RWPE2 (cell line): Measurements from ENCODE around the gene MAN2B2.

Source experiments
- ATAC-seq: fragments of 200-7000 bp; cut with Tn5 transposase; 3 replicates; pipeline ENCODE4 v1.9.1; 2021; ENCODE audit warnings: low read depth
- DNase-seq: peaks from one replicate; pipeline ENCODE4 v3.0.0-alpha.2; 2020; ENCODE audit warnings: low spot score
- H3K27ac ChIP-seq: fragments of 450-650 bp; 2 replicates; pipeline ENCODE4 v1.5.1; 2017; ENCODE audit warnings: mild to moderate bottlenecking; ENCODE audit not compliant: poor library complexity, severe bottlenecking
- H3K27me3 ChIP-seq: fragments of 250-450 bp; sonication (Bioruptor Pico); 2 replicates; pipeline ENCODE4 v1.5.1; 2021; ENCODE audit warnings: mild to moderate bottlenecking, moderate library complexity; ENCODE audit not compliant: insufficient read depth, poor library complexity, severe bottlenecking
- H3K36me3 ChIP-seq: fragments of 250-450 bp; sonication (Bioruptor Pico); 2 replicates; pipeline ENCODE4 v1.5.1; 2020; ENCODE audit warnings: low read depth, mild to moderate bottlenecking, moderate library complexity
- H3K4me1 ChIP-seq: fragments of 250-450 bp; sonication (Bioruptor Pico); 2 replicates; pipeline ENCODE4 v1.5.1; 2021; ENCODE audit warnings: mild to moderate bottlenecking, moderate library complexity; ENCODE audit not compliant: insufficient read depth, poor library complexity, severe bottlenecking
- H3K4me3 ChIP-seq: fragments of 250-450 bp; sonication (Bioruptor Pico); 2 replicates; pipeline ENCODE4 v1.5.1; 2021; ENCODE audit warnings: mild to moderate bottlenecking, moderate library complexity; ENCODE audit not compliant: severe bottlenecking
- H3K9me3 ChIP-seq: fragments of 250-450 bp; sonication (Bioruptor Pico); 2 replicates; pipeline ENCODE4 v1.5.1; 2021; ENCODE audit warnings: mild to moderate bottlenecking, moderate library complexity; ENCODE audit not compliant: severe bottlenecking
- CTCF ChIP-seq: fragments of 450-650 bp; IDR thresholded peaks from one replicate; pipeline ENCODE4 v1.5.1; 2017; ENCODE audit warnings: mild to moderate bottlenecking, moderate library complexity; ENCODE audit not compliant: poor library complexity, severe bottlenecking

Gene MAN2B2

GRCh38 chr4:6608758-6609414, 33.9 kb downstream of the MAN2B2 start:
- H3K4me1 ChIP-seq = no peaks in the 10 kb centered on the region
- no peak overlapping the region for H3K4me3 ChIP-seq
- no peaks in the 10 kb centered on the region for H3K27me3 ChIP-seq
- DNase-seq (no peak), ATAC-seq (no peak)
- H3K27ac ChIP-seq = no peak overlapping the region
- H3K9me3 ChIP-seq = no peaks in the 10 kb centered on the region
- no peaks in the 10 kb centered on the region for H3K36me3 ChIP-seq
- TF ChIP-seq CTCF = no peak

- no peak for DNase-seq
- no peak for ATAC-seq
- no peaks in the 10 kb centered on the region for H3K9me3 ChIP-seq
- no peaks in the 10 kb centered on the region for H3K4me1 ChIP-seq
- no peak overlapping the region for H3K4me3 ChIP-seq
- H3K36me3 ChIP-seq = no peaks in the 10 kb centered on the region
- no peak for TF ChIP-seq CTCF
- no peaks in the 10 kb centered on the region for H3K27me3 ChIP-seq
- H3K27ac ChIP-seq = no peak overlapping the region
Measured at GRCh38 chr4:6609415-6610079, 34.6 kb downstream of the MAN2B2 start.

GRCh38 chr4:6610856-6611430, 36.0 kb downstream of the MAN2B2 start:
- no peak for TF ChIP-seq CTCF
- Histone ChIP-seq H3K27me3 (no peaks in the 10 kb centered on the region), H3K9me3 (no peaks in the 10 kb centered on the region), H3K4me3 (no peak overlapping the region), H3K4me1 (no peaks in the 10 kb centered on the region), H3K27ac (no peak overlapping the region), H3K36me3 (no peaks in the 10 kb centered on the region)
- ATAC-seq (no peak), DNase-seq (no peak)

- Histone ChIP-seq H3K4me3 (no peak overlapping the region), H3K36me3 (peaks cover 4% of the 10 kb centered on the region; the same call in 1 of the 2 replicates), H3K4me1 (no peaks in the 10 kb centered on the region), H3K27ac (no peak overlapping the region), H3K27me3 (no peaks in the 10 kb centered on the region), H3K9me3 (no peaks in the 10 kb centered on the region)
- DNase-seq = no peak
- ATAC-seq = no peak
- no peak for TF ChIP-seq CTCF
Measured at GRCh38 chr4:6612961-6613675, 38.1 kb downstream of the MAN2B2 start.
